ENCODE measurements around the gene RNFT2.

The RNFT2 gene

DNA sequence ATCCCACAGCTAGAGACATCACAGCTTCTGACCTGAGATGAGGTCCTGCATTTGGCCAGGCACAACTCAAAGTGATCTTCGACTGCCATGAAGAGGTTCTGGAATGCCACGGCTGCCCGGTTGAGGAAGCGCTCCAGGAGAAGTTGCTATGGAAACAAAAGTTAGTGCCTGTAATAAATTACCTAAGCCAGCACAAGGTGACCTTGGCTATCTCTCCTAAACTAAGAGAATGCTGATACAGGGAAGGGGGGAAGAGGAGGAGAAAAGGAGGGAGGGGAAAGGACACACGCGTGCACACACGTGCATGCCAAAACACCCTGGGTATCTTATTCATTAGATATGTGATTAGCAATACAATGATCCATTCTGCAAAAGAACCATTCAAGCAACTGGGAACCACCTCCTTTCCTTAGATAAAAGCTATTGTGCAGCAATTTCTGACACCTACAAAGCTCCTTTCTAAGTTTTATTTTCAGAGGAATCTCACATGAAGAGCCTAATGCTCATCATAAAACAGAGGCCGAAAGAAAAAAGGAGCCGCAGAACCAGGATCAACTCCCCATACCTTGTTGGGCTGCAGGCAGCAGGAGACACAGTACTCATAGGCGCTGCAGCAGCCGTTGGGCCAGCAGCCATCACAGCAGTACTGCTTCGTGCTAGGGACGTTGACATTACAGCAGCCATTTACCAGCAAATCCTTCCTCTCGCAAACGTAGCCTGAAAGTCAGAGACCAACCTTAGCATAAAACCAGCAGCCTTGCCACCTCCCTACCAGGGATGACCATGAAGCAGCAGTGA lies 18.2 kb upstream of the RNFT2 start:
- H3K4me2 ChIP-seq (ENCODE audit: low read length) = peak overlapping the region; percentile 60

DNA sequence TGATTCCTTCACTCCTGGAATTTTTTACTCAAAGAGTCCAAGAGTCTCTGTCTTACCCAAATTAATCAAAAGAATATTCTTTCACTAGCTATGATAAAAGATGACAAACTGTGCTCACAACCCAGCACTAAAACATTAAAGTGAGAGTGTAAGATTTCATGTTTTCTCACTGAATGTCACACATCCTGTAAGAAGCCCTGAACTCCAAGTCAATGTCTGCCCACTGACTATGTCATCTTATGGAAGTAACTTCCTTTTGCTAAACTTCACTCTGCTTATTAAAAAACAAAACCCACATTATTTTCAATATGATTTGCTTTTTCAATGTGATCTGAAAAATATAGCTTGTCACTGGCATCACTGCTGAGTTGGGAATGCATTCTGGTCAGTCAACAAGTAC lies 15.9 kb upstream of the RNFT2 start:
- no peak for TF ChIP-seq EZH2phosphoT487 (IDR thresholded peaks at IDR 0.05; ENCODE audit: borderline replicate concordance, low read length)
- TF ChIP-seq, protein P1, sequence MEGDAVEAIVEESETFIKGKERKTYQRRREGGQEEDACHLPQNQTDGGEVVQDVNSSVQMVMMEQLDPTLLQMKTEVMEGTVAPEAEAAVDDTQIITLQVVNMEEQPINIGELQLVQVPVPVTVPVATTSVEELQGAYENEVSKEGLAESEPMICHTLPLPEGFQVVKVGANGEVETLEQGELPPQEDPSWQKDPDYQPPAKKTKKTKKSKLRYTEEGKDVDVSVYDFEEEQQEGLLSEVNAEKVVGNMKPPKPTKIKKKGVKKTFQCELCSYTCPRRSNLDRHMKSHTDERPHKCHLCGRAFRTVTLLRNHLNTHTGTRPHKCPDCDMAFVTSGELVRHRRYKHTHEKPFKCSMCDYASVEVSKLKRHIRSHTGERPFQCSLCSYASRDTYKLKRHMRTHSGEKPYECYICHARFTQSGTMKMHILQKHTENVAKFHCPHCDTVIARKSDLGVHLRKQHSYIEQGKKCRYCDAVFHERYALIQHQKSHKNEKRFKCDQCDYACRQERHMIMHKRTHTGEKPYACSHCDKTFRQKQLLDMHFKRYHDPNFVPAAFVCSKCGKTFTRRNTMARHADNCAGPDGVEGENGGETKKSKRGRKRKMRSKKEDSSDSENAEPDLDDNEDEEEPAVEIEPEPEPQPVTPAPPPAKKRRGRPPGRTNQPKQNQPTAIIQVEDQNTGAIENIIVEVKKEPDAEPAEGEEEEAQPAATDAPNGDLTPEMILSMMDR (IDR thresholded peaks at IDR 0.05; ENCODE audit: low read depth, low read length, poor library complexity, severe bottlenecking) = no peak
- Histone ChIP-seq H3K79me2 (ENCODE audit: control insufficient read depth, low read length) (peaks cover 98% of the 10 kb centered on the region), H3F3A (ENCODE audit: control insufficient read depth, insufficient read depth) (peaks cover 22% of the 10 kb centered on the region), H3K36me3 (ENCODE audit: control insufficient read depth, low read length) (peaks cover 76% of the 10 kb centered on the region), H3K9me2 (replicated peaks; ENCODE audit: control insufficient read depth, low read length) (no peaks in the 10 kb centered on the region), H3K27ac (ENCODE audit: low read depth, low read length) (peak overlapping the region; percentile 66), H4K20me1 (ENCODE audit: control insufficient read depth, insufficient read depth, low read depth, low read length) (no peaks in the 10 kb centered on the region), H3K27me3 (ENCODE audit: control insufficient read depth, low read length) (no peaks in the 10 kb centered on the region), H3K4me1 (ENCODE audit: control insufficient read depth, low read length) (peaks cover 88% of the 10 kb centered on the region), H3K4me2 (ENCODE audit: low read length) (peak overlapping the region; percentile 35), H3K4me3 (ENCODE audit: low read length) (no peak overlapping the region), H3K9me3 (ENCODE audit: control insufficient read depth, insufficient read depth, low read length) (no peaks in the 10 kb centered on the region)

More for the DNA sequence above, 18.2 kb upstream of the RNFT2 start:
- Histone ChIP-seq H4K20me1 (ENCODE audit: control insufficient read depth, insufficient read depth, low read depth, low read length) (no peaks in the 10 kb centered on the region; the same call in 1 of the 2 replicates), H3K27ac (ENCODE audit: low read depth, low read length) (peak overlapping the region; percentile 47), H3K4me1 (ENCODE audit: control insufficient read depth, low read length) (peaks cover 70% of the 10 kb centered on the region), H3K79me2 (ENCODE audit: control insufficient read depth, low read length) (peaks cover 91% of the 10 kb centered on the region), H3K36me3 (ENCODE audit: control insufficient read depth, low read length) (peaks cover 89% of the 10 kb centered on the region), H3F3A (ENCODE audit: control insufficient read depth, insufficient read depth) (peaks cover 22% of the 10 kb centered on the region), H3K27me3 (ENCODE audit: control insufficient read depth, low read length) (no peaks in the 10 kb centered on the region), H3K4me3 (ENCODE audit: low read length) (no peak overlapping the region), H3K9me3 (ENCODE audit: control insufficient read depth, insufficient read depth, low read length) (no peaks in the 10 kb centered on the region), H3K9me2 (replicated peaks; ENCODE audit: control insufficient read depth, low read length) (no peaks in the 10 kb centered on the region)
- TF ChIP-seq, protein P1 (IDR thresholded peaks at IDR 0.05; ENCODE audit: low read depth, low read length, poor library complexity, severe bottlenecking) = no peak
- TF ChIP-seq EZH2phosphoT487 (IDR thresholded peaks at IDR 0.05; ENCODE audit: borderline replicate concordance, low read length) = no peak

DNA sequence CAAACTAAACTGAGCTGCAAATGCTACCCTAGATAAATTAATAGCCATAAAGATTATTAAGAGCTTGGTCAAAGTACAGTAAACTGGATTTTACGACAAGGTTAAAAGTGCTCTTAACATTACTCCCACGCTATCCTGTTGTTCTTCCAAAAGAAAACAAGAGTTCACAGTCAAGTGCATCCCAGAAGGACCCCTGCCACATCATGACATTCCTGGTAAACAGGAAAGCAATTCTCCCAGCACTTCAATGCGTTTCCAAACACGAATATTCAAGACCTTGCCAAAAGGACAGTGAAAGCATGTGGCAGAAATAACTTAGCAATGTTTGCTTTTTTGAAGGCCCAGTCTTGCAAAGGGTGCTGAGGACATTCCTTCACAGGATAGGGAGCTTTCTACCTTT lies 11.4 kb upstream of the RNFT2 start:
- H3K79me2 ChIP-seq (ENCODE audit: control insufficient read depth, low read length) = peaks cover 94% of the 10 kb centered on the region
- H3K27ac ChIP-seq (ENCODE audit: low read depth, low read length) = no peak overlapping the region

More for the DNA sequence above, 11.4 kb upstream of the RNFT2 start:
- Histone ChIP-seq H3K4me1 (ENCODE audit: control insufficient read depth, low read length) (peaks cover 54% of the 10 kb centered on the region), H3K27me3 (ENCODE audit: control insufficient read depth, low read length) (no peaks in the 10 kb centered on the region), H3K36me3 (ENCODE audit: control insufficient read depth, low read length) (peaks cover 64% of the 10 kb centered on the region), H3K4me3 (ENCODE audit: low read length) (no peak overlapping the region), H3K9me2 (replicated peaks; ENCODE audit: control insufficient read depth, low read length) (no peaks in the 10 kb centered on the region), H3K4me2 (ENCODE audit: low read length) (no peak overlapping the region), H3F3A (ENCODE audit: control insufficient read depth, insufficient read depth) (peaks cover 11% of the 10 kb centered on the region), H4K20me1 (ENCODE audit: control insufficient read depth, insufficient read depth, low read depth, low read length) (peaks cover 1% of the 10 kb centered on the region; the same call in 1 of the 2 replicates), H3K9me3 (ENCODE audit: control insufficient read depth, insufficient read depth, low read length) (no peaks in the 10 kb centered on the region)
- TF ChIP-seq EZH2phosphoT487 (IDR thresholded peaks at IDR 0.05; ENCODE audit: borderline replicate concordance, low read length) = no peak
- TF ChIP-seq, protein P1 (IDR thresholded peaks at IDR 0.05; ENCODE audit: low read depth, low read length, poor library complexity, severe bottlenecking) = no peak

Measured in DOHH2 (cell line).